T-helper 2 cell treated with Interferon-gamma antibody and Interleukin-4, amounts not matched to agents 5 μg/mL and 100 μg/mL, for 36 hours (primary cell): ENCODE measurements around the gene WWC2.

Source experiments
- DNase-seq: peaks from one replicate; pipeline ENCODE4 v3.0.0; 2021; ENCODE audit warnings: low spot score
- H3K27ac Mint-ChIP-seq: one replicate; pipeline ENCODE4 v1.8.0; 2021; ENCODE audit warnings: mild to moderate bottlenecking, mixed read lengths
- H3K27me3 Mint-ChIP-seq: one replicate; pipeline ENCODE4 v1.8.0; 2021; ENCODE audit warnings: low read depth, mixed read lengths
- H3K36me3 Mint-ChIP-seq: one replicate; pipeline ENCODE4 v1.8.0; 2021; ENCODE audit warnings: low read depth, mixed read lengths
- H3K4me1 Mint-ChIP-seq: one replicate; pipeline ENCODE4 v1.8.0; 2021; ENCODE audit warnings: low read depth, mixed read lengths
- H3K4me3 Mint-ChIP-seq: one replicate; pipeline ENCODE4 v1.8.0; 2022; ENCODE audit warnings: mild to moderate bottlenecking, moderate library complexity, mixed read lengths
- H3K9me3 Mint-ChIP-seq: one replicate; pipeline ENCODE4 v1.8.0; 2021; ENCODE audit warnings: mixed read lengths

Gene WWC2

DNA sequence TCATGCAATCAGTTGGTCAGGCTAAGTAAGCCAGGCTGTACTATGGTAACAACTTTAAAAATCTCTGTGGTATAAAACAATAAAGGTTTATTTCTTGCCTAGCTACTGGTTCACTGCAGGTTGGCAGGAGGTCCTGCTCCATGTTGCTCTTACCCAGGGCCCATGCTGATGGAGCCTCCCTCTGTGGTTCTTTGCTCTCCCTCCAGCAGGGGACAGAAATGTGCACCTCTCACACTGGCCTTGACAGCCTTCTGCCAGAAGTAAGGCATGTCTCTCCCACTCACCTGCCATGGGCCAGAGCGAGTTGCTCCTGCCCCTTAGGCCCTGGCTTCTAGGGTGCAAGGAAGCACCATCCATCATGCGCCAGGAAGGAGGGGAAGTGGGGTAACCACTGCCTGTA is 189.9 kb downstream of the WWC2 start:
- no peaks in the 10 kb centered on the region for H3K9me3 Mint-ChIP-seq
- DNase-seq = no peak
- no peaks in the 10 kb centered on the region for H3K36me3 Mint-ChIP-seq
- H3K27me3 Mint-ChIP-seq = no peaks in the 10 kb centered on the region
- H3K4me3 Mint-ChIP-seq = no peak overlapping the region
- no peak overlapping the region for H3K27ac Mint-ChIP-seq
- H3K4me1 Mint-ChIP-seq = no peaks in the 10 kb centered on the region

GRCh38 chr4:183289688-183290087 is 190.6 kb downstream of the WWC2 start:
- Mint-ChIP-seq H3K4me3 (no peak overlapping the region), H3K27me3 (no peaks in the 10 kb centered on the region), H3K9me3 (no peaks in the 10 kb centered on the region), H3K4me1 (no peaks in the 10 kb centered on the region), H3K27ac (no peak overlapping the region), H3K36me3 (no peaks in the 10 kb centered on the region)
- no peak for DNase-seq

GRCh38 chr4:183291070-183291469 is 192.0 kb downstream of the WWC2 start:
- Mint-ChIP-seq H3K27me3 (no peaks in the 10 kb centered on the region), H3K9me3 (no peaks in the 10 kb centered on the region), H3K4me1 (no peaks in the 10 kb centered on the region), H3K4me3 (no peak overlapping the region), H3K36me3 (no peaks in the 10 kb centered on the region), H3K27ac (no peak overlapping the region)
- DNase-seq = no peak

GRCh38 chr4:183295711-183296110 is 196.7 kb downstream of the WWC2 start:
- Mint-ChIP-seq H3K4me1 (no peaks in the 10 kb centered on the region), H3K36me3 (no peaks in the 10 kb centered on the region), H3K4me3 (no peak overlapping the region), H3K9me3 (no peaks in the 10 kb centered on the region), H3K27me3 (no peaks in the 10 kb centered on the region), H3K27ac (no peak overlapping the region)
- DNase-seq = no peak

- Mint-ChIP-seq H3K27ac (no peak overlapping the region), H3K4me1 (peaks cover 3% of the 10 kb centered on the region), H3K27me3 (no peaks in the 10 kb centered on the region), H3K4me3 (no peak overlapping the region), H3K36me3 (no peaks in the 10 kb centered on the region), H3K9me3 (no peaks in the 10 kb centered on the region)
- DNase-seq = no peak
Observed at GRCh38 chr4:183297675-183298074, 198.6 kb downstream of the WWC2 start.

DNA sequence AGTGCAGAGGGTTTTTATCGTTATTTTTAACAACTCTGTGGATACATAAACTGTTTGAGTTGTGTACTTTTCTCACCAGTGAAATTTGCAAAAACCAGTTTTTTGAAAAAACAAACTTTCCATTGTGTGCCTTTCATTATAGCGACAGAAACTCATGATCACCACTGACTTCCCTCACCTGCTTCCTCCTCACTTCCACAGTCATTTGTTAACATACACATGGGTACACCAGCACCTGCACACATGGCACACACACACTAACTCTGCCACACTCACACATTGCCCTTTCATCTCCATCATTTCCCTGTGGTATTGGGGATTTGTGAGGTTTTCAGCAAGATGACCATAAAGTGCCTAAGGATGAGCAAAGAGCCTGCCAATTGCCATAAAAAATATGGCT is 200.4 kb downstream of the WWC2 start:
- Mint-ChIP-seq H3K27ac (no peak overlapping the region), H3K27me3 (no peaks in the 10 kb centered on the region), H3K9me3 (no peaks in the 10 kb centered on the region), H3K4me1 (peaks cover 3% of the 10 kb centered on the region), H3K4me3 (no peak overlapping the region), H3K36me3 (no peaks in the 10 kb centered on the region)
- DNase-seq = no peak

DNA sequence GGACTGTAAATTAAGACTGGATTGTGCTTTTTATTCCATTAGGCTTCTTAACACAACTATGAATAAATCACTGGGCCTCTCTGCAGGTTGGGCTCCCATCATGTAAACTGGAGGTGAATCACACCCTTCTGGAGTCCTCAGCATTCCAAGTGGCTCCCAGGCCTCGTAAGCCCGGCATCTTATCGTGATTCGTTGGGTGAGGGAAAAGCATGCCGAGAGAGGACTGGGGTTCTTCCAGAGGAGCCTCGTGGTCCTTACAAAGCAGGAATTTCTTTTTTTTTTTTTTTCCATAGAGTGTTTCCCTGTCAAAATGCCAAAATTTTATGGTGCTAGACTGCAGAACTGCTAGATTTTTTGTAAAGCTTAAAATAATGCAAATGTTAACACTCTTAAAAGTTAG is 201.0 kb downstream of the WWC2 start:
- DNase-seq = no peak
- Mint-ChIP-seq H3K4me1 (peaks cover 3% of the 10 kb centered on the region), H3K27me3 (no peaks in the 10 kb centered on the region), H3K36me3 (no peaks in the 10 kb centered on the region), H3K4me3 (no peak overlapping the region), H3K9me3 (no peaks in the 10 kb centered on the region), H3K27ac (no peak overlapping the region)

DNA sequence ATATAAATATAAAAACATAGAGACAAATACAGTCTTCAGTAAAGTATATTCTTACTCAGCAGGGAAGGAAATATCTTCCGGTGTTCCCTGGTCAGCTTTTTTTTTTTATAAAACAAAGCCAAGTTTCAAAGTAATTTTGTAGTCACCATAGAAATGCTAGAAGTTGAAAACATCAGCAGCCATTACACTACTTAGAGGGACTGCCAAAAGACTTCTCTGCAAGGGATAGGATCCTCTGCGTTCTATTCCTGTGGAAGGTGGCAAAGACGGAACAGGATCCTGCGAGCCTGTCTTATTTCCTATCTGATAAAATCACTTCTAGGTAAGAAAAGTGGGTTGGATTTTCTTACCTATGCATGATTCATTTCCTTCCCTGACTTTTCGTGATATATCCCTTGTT is 201.6 kb downstream of the WWC2 start:
- Mint-ChIP-seq H3K27ac (no peak overlapping the region), H3K4me1 (peaks cover 3% of the 10 kb centered on the region), H3K4me3 (no peak overlapping the region), H3K27me3 (no peaks in the 10 kb centered on the region), H3K36me3 (no peaks in the 10 kb centered on the region), H3K9me3 (no peaks in the 10 kb centered on the region)
- DNase-seq = no peak

DNA sequence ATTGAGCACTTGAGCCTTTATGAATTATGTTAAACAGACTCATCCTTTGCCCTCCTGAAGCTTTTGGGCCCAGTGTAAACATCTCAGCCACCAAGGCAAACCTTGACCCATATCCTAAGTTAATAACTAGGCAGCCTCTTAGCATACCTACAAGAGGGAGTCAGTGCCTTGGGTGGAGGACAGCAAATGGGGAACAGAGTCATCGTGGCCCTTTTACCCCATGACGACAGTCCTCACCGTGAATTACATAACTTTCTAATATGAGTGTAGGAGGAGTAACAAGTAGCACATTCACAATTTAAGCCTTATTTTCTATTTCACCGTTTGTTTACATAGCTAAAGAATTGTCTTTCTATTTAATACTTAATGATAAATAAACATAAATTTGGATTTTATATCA is 204.2 kb downstream of the WWC2 start:
- Mint-ChIP-seq H3K4me1 (peaks cover 3% of the 10 kb centered on the region), H3K27ac (no peak overlapping the region)

GRCh38 chr4:183304067-183304466 is 205.0 kb downstream of the WWC2 start:
- no peaks in the 10 kb centered on the region for H3K27me3 Mint-ChIP-seq

More for the DNA sequence above, 204.2 kb downstream of the WWC2 start:
- Mint-ChIP-seq H3K4me3 (no peak overlapping the region), H3K27me3 (no peaks in the 10 kb centered on the region), H3K9me3 (no peaks in the 10 kb centered on the region), H3K36me3 (no peaks in the 10 kb centered on the region)
- no peak for DNase-seq

GRCh38 chr4:183304538-183304937 is 205.5 kb downstream of the WWC2 start:
- H3K27me3 Mint-ChIP-seq = no peaks in the 10 kb centered on the region
- H3K4me1 Mint-ChIP-seq = peaks cover 3% of the 10 kb centered on the region
- no peak for DNase-seq
- H3K4me3 Mint-ChIP-seq = no peak overlapping the region
- no peaks in the 10 kb centered on the region for H3K9me3 Mint-ChIP-seq
- H3K36me3 Mint-ChIP-seq = no peaks in the 10 kb centered on the region
- no peak overlapping the region for H3K27ac Mint-ChIP-seq

More at GRCh38 chr4:183304067-183304466, 205.0 kb downstream of the WWC2 start:
- DNase-seq = no peak
- H3K36me3 Mint-ChIP-seq = no peaks in the 10 kb centered on the region
- no peak overlapping the region for H3K27ac Mint-ChIP-seq
- H3K4me3 Mint-ChIP-seq = no peak overlapping the region
- no peaks in the 10 kb centered on the region for H3K9me3 Mint-ChIP-seq
- H3K4me1 Mint-ChIP-seq = peaks cover 3% of the 10 kb centered on the region

- Mint-ChIP-seq H3K4me1 (no peaks in the 10 kb centered on the region), H3K27me3 (no peaks in the 10 kb centered on the region), H3K4me3 (no peak overlapping the region), H3K36me3 (no peaks in the 10 kb centered on the region), H3K27ac (no peak overlapping the region), H3K9me3 (no peaks in the 10 kb centered on the region)
- no peak for DNase-seq
Observed at GRCh38 chr4:183306811-183307210, 207.8 kb downstream of the WWC2 start.

DNA sequence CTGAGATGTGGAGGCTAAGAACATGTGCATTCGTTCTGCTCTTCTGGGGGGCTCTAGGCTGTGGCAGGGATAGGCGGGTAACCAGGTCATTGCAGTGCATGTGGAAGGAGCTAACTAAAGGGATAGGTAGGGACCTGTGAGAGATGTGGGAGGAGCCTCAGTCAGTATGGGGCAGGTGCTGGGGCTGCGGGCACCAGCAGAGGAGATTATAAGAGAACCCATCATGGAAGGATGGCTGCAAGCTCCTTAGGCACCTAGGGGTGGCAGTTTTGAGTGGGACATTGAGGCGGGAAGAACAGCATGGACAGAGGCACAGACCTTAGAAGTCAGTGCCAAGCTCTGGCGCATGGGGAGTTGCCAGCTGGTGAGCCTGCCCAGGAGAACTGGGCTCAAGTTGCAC is 213.8 kb downstream of the WWC2 start:
- no peak overlapping the region for H3K4me3 Mint-ChIP-seq
- no peak overlapping the region for H3K27ac Mint-ChIP-seq
- no peaks in the 10 kb centered on the region for H3K4me1 Mint-ChIP-seq
- DNase-seq = no peak
- no peaks in the 10 kb centered on the region for H3K9me3 Mint-ChIP-seq
- H3K27me3 Mint-ChIP-seq = no peaks in the 10 kb centered on the region
- no peaks in the 10 kb centered on the region for H3K36me3 Mint-ChIP-seq

DNA sequence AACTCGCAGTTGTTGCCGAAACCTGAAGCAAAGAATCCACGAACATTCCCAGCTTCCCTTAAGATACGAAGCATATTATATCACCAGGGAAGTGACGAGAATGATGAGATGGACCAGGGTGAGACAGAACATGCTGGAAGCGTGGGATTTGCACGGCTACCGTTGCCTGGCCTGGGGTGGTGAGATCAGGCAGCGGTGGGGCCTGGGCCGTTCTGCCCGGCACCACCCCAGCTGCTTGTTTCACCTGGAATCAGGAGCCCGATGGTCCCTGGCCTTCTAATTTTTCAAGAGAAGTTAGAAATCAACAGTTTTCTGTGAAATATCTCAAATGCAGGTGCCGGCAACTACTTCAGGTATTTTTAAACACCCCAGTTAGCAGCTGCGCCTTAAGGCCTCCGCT is 215.3 kb downstream of the WWC2 start:
- no peak overlapping the region for H3K27ac Mint-ChIP-seq
- no peaks in the 10 kb centered on the region for H3K4me1 Mint-ChIP-seq
- H3K4me3 Mint-ChIP-seq = no peak overlapping the region
- no peaks in the 10 kb centered on the region for H3K9me3 Mint-ChIP-seq
- H3K36me3 Mint-ChIP-seq = no peaks in the 10 kb centered on the region
- H3K27me3 Mint-ChIP-seq = no peaks in the 10 kb centered on the region
- no peak for DNase-seq

DNA sequence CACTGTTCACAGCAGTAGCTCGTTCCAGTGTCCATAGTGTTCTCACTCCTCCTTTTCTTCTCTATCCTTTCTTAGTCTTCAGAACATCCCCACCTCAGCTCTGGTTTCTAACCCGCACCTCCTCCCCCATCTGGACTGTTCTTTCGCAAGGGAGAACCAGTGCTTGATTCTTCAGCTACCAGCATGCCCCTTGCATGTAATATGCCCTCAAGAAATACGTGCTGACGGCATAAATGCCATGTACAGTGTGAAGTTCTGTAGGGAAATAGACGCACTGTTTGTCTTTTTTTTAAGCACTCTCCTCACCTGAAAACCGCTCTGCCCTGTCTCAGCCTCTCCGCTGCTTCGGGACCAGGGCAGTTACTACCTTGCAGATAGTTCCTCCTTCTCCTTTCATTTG is 215.7 kb downstream of the WWC2 start:
- no peak for DNase-seq
- no peaks in the 10 kb centered on the region for H3K4me1 Mint-ChIP-seq
- no peak overlapping the region for H3K4me3 Mint-ChIP-seq
- H3K27ac Mint-ChIP-seq = no peak overlapping the region
- no peaks in the 10 kb centered on the region for H3K36me3 Mint-ChIP-seq
- no peaks in the 10 kb centered on the region for H3K9me3 Mint-ChIP-seq
- no peaks in the 10 kb centered on the region for H3K27me3 Mint-ChIP-seq
